ENCODE data around the gene RGS1. TPM values are rescaled to one million over a fixed set of nuclear protein-coding genes. Genes with fewer than 3 reads are reported as not detected.
A peak's percentile ranks its signal among the peaks of the same experiment; 100 is the strongest.
"Not testable (repeated sequence)": the region's sequence is repeated elsewhere in the genome, so short reads cannot be mapped to it uniquely, and the experiment has no call there.

RGS1 gene
- total RNA-seq: 10 to 100 TPM in 1 of 2 donors, 1 to 10 TPM in 1; 9.0 to 12.0 TPM

GRCh38 chr1:192575499-192576189 is at the start of gene RGS1:
TSS of gene RGS1 (plus strand) at chr1:192575773. CDS start at chr1:192575793, 20 bp downstream.
- peak within 1 kb of the TSS; percentile 88 to 95 for H3K27ac Mint-ChIP-seq
- ATAC-seq: peak; percentile 87 to 90
- peaks cover 6 to 8% of the 10 kb centered on the region in 2 donors for H3K36me3 Mint-ChIP-seq
- DNase-seq (ENCODE audit: low spot score in 2 of 2): peak in 1 of 2 donors; percentile 54
- H3K9me3 Mint-ChIP-seq: peaks cover 3 to 8% of the 10 kb centered on the region in 2 donors

- DNase-seq (ENCODE audit: low spot score in 2 of 2): no peak
- H3K36me3 Mint-ChIP-seq: no peaks in the 10 kb centered on the region
- ATAC-seq: no peak
- H3K27ac Mint-ChIP-seq: no peak overlapping the region
- H3K9me3 Mint-ChIP-seq: no peaks in the 10 kb centered on the region
Measured at GRCh38 chr1:192527111-192527795, 48.3 kb upstream of the RGS1 start.

GRCh38 chr1:192527950-192528349 is 47.6 kb upstream of the RGS1 start:
- Mint-ChIP-seq H3K36me3 (no peaks in the 10 kb centered on the region), H3K9me3 (peaks cover 0 to 3% of the 10 kb centered on the region in 2 donors), H3K27ac (no peak overlapping the region)
- DNase-seq (ENCODE audit: low spot score in 2 of 2): no peak
- no peak for ATAC-seq

- H3K9me3 Mint-ChIP-seq: peaks cover 0 to 3% of the 10 kb centered on the region in 2 donors
- DNase-seq (ENCODE audit: low spot score in 2 of 2) (no peak), ATAC-seq (no peak)
- peaks cover 0 to 7% of the 10 kb centered on the region in 2 donors for H3K36me3 Mint-ChIP-seq
- no peak overlapping the region for H3K27ac Mint-ChIP-seq
Measured at GRCh38 chr1:192529031-192529755, 46.4 kb upstream of the RGS1 start.

GRCh38 chr1:192529811-192530210 is 45.8 kb upstream of the RGS1 start:
- DNase-seq (ENCODE audit: low spot score in 2 of 2) (no peak), ATAC-seq (no peak)
- Mint-ChIP-seq H3K9me3 (peaks cover 0 to 3% of the 10 kb centered on the region in 2 donors), H3K27ac (no peak overlapping the region), H3K36me3 (peaks cover 0 to 7% of the 10 kb centered on the region in 2 donors)

- Mint-ChIP-seq H3K27ac (no peak overlapping the region), H3K36me3 (peaks cover 0 to 7% of the 10 kb centered on the region in 2 donors), H3K9me3 (peaks cover 0 to 3% of the 10 kb centered on the region in 2 donors)
- DNase-seq (ENCODE audit: low spot score in 2 of 2) (no peak), ATAC-seq (peak; percentile 53 to 66)
Measured at GRCh38 chr1:192530254-192530653, 45.3 kb upstream of the RGS1 start.

- not testable (repeated sequence) for H3K27ac Mint-ChIP-seq, H3K9me3 Mint-ChIP-seq, H3K36me3 Mint-ChIP-seq
- ATAC-seq (peak; percentile 99 to 100), DNase-seq (ENCODE audit: low spot score in 2 of 2) (peak in 1 of 2 donors; percentile 48)
Measured at GRCh38 chr1:192531037-192531703, 44.4 kb upstream of the RGS1 start.

GRCh38 chr1:192534666-192535065 is 40.9 kb upstream of the RGS1 start:
- H3K27ac Mint-ChIP-seq: peak overlapping the region in 1 of 2 donors; percentile 37
- peaks cover 0 to 7% of the 10 kb centered on the region in 2 donors for H3K9me3 Mint-ChIP-seq
- DNase-seq (ENCODE audit: low spot score in 2 of 2) (no peak), ATAC-seq (no peak)
- peaks cover 7 to 10% of the 10 kb centered on the region in 2 donors for H3K36me3 Mint-ChIP-seq

- Mint-ChIP-seq H3K36me3 (peaks cover 7 to 10% of the 10 kb centered on the region in 2 donors), H3K27ac (no peak overlapping the region), H3K9me3 (peaks cover 0 to 7% of the 10 kb centered on the region in 2 donors)
- ATAC-seq (peak in 1 of 2 donors; percentile 58), DNase-seq (ENCODE audit: low spot score in 2 of 2) (no peak)
Measured at GRCh38 chr1:192535916-192536664, 39.5 kb upstream of the RGS1 start.

GRCh38 chr1:192538407-192539296 is 36.9 kb upstream of the RGS1 start:
- H3K27ac Mint-ChIP-seq: peak overlapping the region; percentile 76 to 89
- DNase-seq (ENCODE audit: low spot score in 2 of 2) (no peak), ATAC-seq (peak; percentile 64 to 88)
- H3K36me3 Mint-ChIP-seq: peaks cover under 1 to 10% of the 10 kb centered on the region in 2 donors
- H3K9me3 Mint-ChIP-seq: peaks cover 0 to 4% of the 10 kb centered on the region in 2 donors

GRCh38 chr1:192539297-192540092 is 36.1 kb upstream of the RGS1 start:
- Mint-ChIP-seq H3K27ac (peak overlapping the region; percentile 76 to 89), H3K9me3 (peaks cover 0 to 4% of the 10 kb centered on the region in 2 donors), H3K36me3 (peaks cover 0 to 10% of the 10 kb centered on the region in 2 donors)
- DNase-seq (ENCODE audit: low spot score in 2 of 2) (no peak), ATAC-seq (peak in 1 of 2 donors; percentile 26)

- Mint-ChIP-seq H3K36me3 (no peaks in the 10 kb centered on the region), H3K27ac (no peak overlapping the region), H3K9me3 (no peaks in the 10 kb centered on the region)
- ATAC-seq (no peak), DNase-seq (ENCODE audit: low spot score in 2 of 2) (no peak)
Measured at GRCh38 chr1:192543445-192543844, 32.1 kb upstream of the RGS1 start.

GRCh38 chr1:192545896-192546521 is 29.6 kb upstream of the RGS1 start:
- H3K27ac Mint-ChIP-seq: no peak overlapping the region
- ATAC-seq: peak in 1 of 2 donors; percentile 31

GRCh38 chr1:192546596-192547190 is 28.9 kb upstream of the RGS1 start:
- DNase-seq (ENCODE audit: low spot score in 2 of 2) (no peak), ATAC-seq (peak in 1 of 2 donors; percentile 14)
- no peaks in the 10 kb centered on the region for H3K36me3 Mint-ChIP-seq
- no peaks in the 10 kb centered on the region for H3K9me3 Mint-ChIP-seq
- H3K27ac Mint-ChIP-seq: no peak overlapping the region

More at GRCh38 chr1:192545896-192546521, 29.6 kb upstream of the RGS1 start:
- Mint-ChIP-seq H3K9me3 (no peaks in the 10 kb centered on the region), H3K36me3 (no peaks in the 10 kb centered on the region)
- no peak for DNase-seq (ENCODE audit: low spot score in 2 of 2)

Data from activated naive CD4-positive, alpha-beta T cell treated with anti-CD3 and anti-CD28 coated beads, Interleukin-2, amount 50 U/mL, for 72 hours (primary cell).